NCI-H128 (cell line): ENCODE results near the gene C19orf12.
"Not testable (repeated sequence)": the region's sequence is repeated elsewhere in the genome, so short reads cannot be mapped to it uniquely, and the experiment has no call there.

Source experiments
- DNase-seq: peaks from one replicate; lab custom pipeline; 2025; ENCODE audit not compliant: unreplicated experiment; lab: John Stamatoyannopoulos, UW

C19orf12 gene

GRCh38 chr19:29677001-29677817 is 37.9 kb downstream of the C19orf12 start:
- DNase-seq: no peak

- DNase-seq: no peak
Measured at GRCh38 chr19:29676586-29676985, 38.5 kb downstream of the C19orf12 start.

GRCh38 chr19:29675650-29676186 is 39.3 kb downstream of the C19orf12 start:
- no peak for DNase-seq

- no peak for DNase-seq
Measured at GRCh38 chr19:29675120-29675649, 39.9 kb downstream of the C19orf12 start.

- DNase-seq: no peak
Measured at GRCh38 chr19:29674374-29675119, 40.5 kb downstream of the C19orf12 start.

- DNase-seq: no peak
Measured at GRCh38 chr19:29673451-29674371, 41.4 kb downstream of the C19orf12 start.

GRCh38 chr19:29672933-29673336 is 42.1 kb downstream of the C19orf12 start:
- no peak for DNase-seq

- DNase-seq: no peak
Measured at GRCh38 chr19:29672319-29672932, 42.6 kb downstream of the C19orf12 start.

- DNase-seq: no peak
Measured at GRCh38 chr19:29671393-29672160, 43.5 kb downstream of the C19orf12 start.

- DNase-seq: not testable (repeated sequence)
Measured at GRCh38 chr19:29671026-29671392, 44.1 kb downstream of the C19orf12 start.

- no peak for DNase-seq
Measured at GRCh38 chr19:29670255-29670654, 44.8 kb downstream of the C19orf12 start.

GRCh38 chr19:29668746-29669609 is 46.1 kb downstream of the C19orf12 start:
- DNase-seq: no peak

GRCh38 chr19:29667901-29668341 is 47.1 kb downstream of the C19orf12 start:
- DNase-seq: no peak

- DNase-seq: no peak
Measured at GRCh38 chr19:29667387-29667783, 47.7 kb downstream of the C19orf12 start.

GRCh38 chr19:29666578-29667386 is 48.3 kb downstream of the C19orf12 start:
- no peak for DNase-seq

GRCh38 chr19:29665826-29666577 is 49.1 kb downstream of the C19orf12 start:
- DNase-seq: no peak

- peak; percentile 2 for DNase-seq
Measured at GRCh38 chr19:29665215-29665825, 49.7 kb downstream of the C19orf12 start, which contains the start of gene PLEKHF1. TSS of gene PLEKHF1 (plus strand) at chr19:29665461. CDS start at chr19:29673840, 8,379 bp downstream.
